Stimulated activated CD8-positive, alpha-beta memory T cell treated with anti-CD3 and anti-CD28 coated beads, Interleukin-12 subunit alpha, Interleukin-12 subunit beta, amount 100 ng/mL, for 4 hours (primary cell): Measurements from ENCODE around the gene CAND2.
"Not testable (repeated sequence)": the region's sequence is repeated elsewhere in the genome, so short reads cannot be mapped to it uniquely, and the experiment has no call there.

Source experiments
- DNase-seq: peaks from one replicate; pipeline ENCODE4 v3.0.0-alpha.2; 2020; ENCODE audit warnings: low read depth

The CAND2 gene

DNA sequence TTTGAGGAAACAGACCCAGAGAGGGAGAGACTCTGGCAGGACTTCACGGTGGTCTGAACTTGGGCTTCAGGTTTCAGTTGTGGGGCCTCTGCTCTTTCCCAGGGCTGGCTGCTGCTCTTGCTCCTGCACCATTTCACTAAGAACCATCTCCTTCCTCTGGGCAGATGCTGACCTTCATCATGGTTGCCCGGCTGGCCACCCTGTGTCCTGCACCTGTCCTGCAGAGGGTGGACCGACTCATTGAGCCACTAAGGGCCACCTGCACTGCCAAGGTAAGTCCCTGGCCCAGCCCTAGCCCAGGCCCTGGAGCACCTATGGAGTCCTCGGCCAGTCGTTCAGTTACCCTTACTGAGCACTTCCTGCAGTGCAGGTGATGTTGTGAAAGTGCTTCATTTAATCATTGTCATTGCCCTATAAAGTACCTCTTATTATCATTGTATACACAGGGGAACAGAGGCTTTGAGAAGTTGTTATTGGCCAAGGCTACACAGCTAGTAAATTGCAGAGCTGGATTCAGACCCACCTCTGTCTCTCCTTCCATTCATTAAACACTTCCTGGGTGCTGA lies 34.9 kb downstream of the CAND2 start:
- no peak for DNase-seq

DNA sequence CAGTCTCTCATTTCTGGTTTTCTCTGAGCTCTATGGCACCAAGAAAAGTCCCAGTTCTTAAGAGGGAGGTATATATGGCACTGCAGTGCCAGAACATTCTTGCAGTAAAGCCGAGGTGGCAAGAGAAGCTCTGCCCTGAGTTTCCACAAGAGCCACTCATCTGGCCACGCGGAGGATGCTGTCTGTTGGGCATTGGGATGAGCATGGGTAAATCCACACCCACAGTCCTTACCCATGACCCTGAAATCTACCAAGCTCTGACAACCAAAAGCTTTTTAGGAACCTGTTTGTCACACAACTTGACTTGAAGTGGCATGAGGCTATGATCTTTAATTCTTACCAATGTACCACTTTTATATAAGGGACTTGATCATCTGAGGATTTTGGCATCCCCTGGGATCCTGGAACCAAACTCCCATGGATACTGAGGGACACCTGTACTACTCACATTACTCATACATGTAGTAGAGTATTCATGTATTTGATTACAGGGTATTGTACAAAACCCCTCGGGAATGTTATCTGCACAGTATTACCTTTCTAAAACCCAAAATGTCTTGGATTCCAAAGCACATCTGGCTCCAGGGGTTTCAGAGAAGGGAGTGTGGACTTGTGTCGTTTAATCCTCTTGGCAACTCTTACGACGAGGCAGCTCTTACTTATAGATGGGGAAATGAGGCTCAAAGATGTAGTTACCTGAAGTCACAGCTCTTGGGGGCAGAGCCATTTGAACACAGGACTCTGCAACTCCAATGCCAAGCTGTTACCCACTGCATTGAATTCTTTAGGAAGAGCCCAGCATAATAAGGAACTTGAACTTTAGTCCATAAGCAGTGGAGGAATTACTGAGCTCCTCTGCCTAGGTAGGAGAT lies 36.1 kb downstream of the CAND2 start:
- DNase-seq = no peak

DNA sequence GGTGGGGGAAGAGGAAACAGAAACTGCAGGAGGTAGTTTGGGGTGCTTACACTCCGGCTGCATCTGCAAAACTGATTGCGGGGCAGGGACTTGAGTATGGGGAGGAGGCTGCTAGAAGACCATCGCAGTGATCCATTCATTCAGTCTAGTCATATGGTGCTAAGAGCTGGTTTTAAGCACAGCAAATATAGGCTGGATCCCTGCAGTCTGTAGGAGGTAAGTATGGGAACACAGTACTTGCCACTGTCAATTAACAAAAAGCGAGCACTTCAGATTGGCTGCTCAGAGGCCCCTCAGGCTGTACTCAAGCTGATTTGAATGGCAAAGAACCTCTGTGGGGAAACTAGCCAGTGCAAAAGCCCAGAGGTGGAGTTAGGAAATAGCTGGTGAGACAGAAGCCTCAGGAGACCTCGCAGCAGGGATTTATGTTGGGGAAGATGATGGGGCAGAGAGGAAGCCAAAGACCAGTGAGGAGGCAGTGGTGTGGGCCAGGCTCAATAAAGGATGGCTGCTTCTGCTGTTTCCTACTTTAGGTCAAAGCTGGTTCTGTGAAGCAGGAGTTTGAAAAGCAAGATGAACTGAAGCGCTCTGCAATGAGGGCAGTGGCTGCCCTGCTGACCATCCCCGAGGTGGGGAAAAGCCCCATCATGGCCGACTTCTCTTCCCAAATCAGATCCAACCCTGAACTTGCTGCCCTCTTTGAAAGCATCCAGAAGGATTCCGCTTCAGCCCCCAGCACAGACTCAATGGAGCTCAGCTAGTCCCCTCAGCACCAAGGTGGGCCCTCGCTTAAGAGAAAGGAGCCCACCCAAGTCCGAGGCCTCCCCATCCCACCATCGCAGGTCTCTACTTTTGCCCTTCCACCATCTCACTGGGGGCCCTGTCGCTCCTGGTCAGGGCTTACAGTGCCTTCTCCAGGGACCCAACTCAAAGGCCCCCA lies 37.0 kb downstream of the CAND2 start:
- no peak for DNase-seq

DNA sequence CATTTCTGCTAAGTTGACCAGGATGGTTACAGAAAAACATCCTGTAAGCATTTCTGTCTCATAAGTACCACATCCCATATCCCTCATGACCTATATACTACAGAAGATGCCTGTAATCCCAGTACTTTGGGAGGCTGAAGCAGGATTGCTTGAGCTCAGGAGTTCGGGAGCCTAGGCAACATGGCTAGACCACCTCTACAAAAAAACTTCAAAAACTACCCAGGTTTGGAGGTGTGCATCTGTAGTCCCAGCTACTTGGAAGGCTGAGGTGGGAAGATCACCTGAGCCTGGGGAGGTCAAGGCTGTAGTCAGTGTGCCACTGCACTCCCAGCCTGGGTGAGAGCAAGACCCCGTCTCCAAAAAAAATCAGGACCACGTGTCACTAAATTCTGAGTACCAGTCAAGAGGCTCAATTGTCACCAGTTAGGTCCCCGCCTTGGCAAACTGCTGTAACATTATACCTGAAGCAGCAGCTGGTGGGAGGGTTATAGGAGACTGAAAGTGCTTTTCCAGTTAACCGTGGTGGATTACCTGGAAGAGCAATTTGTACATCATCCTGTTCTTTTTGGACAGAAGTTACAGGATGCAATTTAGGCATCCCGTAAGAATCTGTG lies 38.7 kb downstream of the CAND2 start:
- no peak for DNase-seq

DNA sequence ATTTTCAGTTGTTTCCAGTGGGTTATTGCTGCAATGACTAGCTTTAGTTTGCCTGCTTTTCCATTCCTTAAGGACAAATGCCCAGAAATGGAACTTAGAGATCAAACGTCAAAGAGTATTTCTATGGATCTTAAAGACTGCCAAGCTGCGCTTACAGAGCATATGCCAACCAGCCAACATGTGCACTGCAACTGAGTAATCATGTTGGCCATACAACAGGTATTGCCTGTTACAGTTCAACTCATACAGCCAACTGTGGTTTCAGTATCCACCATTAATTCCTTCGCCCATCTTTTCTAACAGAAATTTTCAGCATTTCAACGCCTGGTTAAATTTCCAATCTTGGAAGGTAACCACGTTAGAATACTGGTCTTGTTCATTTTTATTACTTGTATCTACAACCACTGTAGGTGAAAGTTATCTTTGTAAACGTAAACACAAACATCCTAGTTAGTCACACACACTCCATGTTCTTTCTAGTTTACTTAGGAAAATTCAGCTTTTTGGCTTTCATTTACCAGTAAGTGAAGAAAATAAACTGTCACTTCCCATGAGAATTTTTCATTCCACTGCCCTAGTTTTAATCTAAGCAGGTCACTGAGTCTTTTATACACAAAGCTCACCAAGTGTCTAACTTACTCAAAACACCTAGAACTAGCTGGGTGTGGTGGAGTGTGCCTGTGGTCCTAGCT lies 41.0 kb downstream of the CAND2 start:
- DNase-seq = no peak

DNA sequence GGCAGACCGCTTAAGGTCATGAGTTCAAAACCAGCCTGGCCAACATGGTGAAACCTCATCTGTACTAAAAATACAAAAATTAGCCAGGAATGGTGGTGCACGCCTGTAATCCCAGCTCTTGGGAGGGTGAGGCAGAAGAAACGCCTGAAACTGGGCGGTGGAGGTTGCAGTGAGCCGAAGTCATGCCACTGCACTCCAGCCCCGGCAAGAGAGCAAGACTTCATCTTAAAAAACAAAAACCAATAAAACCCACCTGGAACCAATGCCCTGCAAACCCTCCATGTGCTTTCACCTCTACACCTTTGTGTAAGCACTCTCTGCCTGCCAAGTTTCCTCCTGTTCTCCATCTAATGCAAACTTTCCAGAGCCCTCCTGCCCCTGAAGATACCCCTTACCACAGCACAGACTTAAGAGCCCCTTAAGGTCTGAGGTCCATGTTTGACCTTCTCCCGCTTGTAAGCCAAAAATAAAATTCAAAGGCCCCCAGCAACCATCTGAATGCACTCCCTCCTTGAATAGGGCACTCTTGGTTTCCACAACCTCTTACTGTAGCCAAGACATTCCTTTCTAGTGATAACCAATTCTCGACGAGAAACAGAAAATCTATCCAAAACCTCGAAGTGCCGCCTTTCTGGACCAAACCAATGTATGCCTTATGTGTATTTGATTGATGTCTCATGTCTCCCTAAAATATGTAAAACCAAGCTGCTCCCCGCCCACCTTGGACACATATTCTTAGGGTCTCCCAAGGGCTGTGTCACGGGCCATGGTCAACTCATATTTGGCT lies 41.9 kb downstream of the CAND2 start:
- no peak for DNase-seq

DNA sequence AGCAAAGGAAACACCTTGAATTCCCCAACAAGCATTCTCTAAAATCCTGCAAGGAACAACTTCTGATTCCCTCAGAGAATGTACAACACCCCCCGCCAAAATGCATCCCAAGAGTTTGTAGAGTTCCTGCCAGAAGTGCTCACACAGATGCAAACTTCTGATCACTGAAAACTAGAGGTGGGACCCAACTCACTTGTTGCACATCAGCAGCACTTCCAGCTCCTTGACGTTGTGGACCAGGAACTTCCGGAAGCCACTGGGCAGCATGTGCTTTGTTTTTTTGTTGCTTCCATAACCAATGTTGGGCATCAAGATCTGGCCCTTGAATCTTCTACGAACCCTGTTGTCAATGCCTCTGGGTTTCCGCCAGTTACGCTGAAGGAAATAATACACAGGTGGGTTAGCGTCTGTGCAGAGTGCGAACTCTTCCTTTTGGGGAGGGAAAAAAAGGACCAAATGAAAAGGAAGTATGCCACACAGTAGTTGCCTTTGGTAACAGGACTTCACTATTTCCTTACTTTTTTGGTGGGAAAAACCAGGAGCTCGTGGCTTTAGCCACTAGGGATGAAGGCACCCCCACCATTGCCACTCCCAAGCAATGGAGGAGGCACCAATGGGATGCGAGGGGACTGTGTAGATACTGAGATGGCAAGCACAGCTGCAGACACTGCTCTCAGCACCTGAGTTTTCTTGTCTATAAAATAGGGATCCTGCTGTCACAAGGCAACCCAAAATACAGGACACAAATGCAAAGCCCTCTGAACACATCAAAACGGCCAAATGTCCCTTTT lies 42.9 kb downstream of the CAND2 start:
- DNase-seq = no peak

DNA sequence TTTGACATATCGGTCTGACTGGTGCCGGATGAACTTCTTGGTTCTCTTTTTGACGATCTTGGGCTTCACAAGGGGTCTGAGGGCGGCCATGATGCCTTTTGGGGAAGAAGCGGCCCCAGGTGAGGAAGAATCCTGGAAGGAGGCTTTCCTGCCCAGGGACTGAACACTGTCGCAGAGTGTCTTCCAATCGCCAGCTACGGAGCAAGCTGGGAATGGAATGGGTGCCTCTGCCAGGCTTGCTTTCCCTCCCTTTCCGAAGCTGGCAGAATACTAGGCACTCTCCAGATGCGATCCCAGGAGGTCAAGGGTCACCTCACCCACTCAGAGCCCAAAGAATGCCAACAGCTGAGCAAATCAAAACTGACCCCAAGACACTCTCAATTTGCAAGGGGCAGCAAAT lies 43.7 kb downstream of the CAND2 start:
- DNase-seq = not testable (repeated sequence)

DNA sequence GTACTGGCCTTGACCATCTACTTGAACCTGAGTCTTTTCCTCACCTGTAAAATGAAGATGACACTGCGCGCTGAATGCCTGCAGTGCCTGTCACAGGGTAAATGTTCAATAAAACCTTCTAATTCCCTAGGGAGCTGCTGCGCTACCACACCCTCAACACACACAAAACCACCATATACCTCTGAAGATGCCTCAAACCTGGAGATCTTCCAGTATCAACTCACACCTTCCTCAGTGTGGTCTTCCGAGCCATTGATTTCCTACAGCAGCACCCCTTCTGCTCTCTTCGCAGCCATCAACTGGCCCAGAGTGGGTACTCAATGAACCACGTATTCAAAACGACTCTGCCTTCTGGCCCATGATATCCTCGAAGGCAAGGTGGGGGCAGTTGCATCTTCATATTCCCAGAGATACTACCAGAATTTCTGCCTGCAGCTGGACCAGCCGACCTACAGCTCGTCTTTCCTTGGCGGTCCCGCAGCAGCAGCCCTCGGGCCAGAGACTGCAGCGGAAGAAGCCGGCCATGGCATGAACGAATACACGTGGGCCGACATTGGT lies 44.2 kb downstream of the CAND2 start:
- DNase-seq = no peak

DNA sequence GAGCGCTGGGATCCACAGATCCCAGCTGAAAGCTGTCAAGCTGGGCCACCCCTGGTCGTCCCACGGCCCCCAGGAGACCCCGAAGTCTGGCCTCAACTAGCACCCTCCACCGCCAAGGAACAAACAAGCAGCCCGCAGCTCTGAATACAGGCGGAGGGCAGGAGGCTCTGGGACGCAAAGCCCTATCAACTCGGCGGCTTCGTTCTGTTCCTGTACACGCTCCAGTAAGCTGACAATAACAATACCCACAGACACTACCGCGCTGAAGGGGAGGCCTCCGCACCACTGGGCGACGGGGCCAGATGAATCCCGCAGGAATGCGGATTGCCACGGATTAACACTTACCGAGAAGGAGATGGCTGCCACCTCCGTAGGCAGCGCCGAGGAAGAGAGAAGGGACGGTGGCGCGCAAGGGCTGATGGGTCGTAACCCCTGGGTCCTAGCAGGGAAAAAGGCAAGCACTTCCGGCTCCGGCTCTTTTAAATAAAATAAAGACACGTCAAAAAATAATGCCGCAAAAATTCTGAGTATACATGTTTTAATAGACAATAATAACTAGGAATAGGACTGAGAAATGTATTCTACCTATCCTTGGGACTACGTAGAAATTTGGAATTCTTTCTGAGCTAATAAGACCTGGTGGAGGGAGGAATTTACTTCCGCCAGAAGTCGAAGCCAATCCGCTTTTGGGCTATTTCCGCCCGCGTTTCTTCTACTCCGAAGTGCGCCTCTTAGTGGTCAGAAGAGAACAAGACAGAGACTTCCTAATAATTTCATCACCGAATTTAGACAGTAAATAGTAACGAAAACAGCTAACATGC lies 44.9 kb downstream of the CAND2 start, which contains the start of gene RPL32:
RPL32 (minus strand) TSS at position 417 of the 821 bp plus-strand sequence. CDS start 1,328 bp downstream, outside the sequence.
- peak; percentile 66 for DNase-seq

DNA sequence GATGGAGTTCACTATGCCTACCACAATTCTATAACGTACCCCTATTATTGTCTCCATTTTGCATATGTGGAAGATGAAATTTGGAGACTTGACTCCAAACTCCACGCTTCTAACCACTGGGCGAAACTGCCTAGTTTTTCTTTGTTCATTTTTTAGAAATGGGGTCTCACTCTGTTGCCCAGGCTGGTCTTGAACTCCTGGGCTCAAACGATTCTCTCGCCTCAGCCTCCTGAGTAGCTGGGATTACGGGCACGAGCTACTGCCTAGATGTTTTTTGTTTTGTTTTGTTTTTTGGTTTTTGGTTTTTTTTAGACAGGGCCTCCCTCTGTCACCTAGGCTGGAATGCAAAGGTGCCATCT lies 45.5 kb downstream of the CAND2 start:
- DNase-seq = no peak

DNA sequence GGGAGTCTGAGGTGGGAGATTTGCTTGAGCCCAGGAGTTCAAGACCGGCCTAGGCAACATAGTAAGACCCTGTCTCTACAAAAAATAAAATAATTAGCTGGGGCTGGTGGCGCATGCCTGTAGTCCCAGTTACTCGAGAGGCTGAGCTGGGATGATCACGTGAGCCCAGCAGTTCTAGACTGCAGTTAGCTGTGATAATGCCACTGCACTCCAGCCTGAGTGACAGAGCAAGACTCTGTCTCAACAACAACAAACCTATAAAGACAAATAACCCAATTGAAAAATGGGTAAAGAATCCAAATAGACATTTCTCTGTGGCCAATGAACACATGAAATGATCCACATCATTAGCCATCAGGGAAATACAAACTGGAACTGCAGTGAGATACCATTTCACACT lies 46.0 kb downstream of the CAND2 start:
- no peak for DNase-seq

DNA sequence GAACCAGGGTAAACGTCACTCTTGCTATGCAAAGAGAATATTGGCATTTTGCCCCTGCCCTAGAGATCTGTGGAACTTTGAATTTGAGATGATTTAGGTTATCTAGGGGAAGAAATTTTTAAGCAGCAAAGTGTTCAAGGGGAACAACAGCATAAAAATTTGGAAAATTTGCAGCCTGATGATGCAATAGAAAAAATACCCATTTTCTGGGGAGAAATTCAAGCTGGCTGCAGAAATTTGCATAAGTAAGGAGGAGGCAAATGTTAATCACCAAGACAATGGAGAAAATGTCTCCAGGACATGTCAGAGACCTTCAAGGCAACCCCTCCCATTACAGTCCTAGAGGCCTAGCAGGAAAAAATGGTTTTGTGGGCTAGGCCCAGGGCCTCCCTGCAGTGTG lies 49.3 kb downstream of the CAND2 start:
- DNase-seq = no peak

DNA sequence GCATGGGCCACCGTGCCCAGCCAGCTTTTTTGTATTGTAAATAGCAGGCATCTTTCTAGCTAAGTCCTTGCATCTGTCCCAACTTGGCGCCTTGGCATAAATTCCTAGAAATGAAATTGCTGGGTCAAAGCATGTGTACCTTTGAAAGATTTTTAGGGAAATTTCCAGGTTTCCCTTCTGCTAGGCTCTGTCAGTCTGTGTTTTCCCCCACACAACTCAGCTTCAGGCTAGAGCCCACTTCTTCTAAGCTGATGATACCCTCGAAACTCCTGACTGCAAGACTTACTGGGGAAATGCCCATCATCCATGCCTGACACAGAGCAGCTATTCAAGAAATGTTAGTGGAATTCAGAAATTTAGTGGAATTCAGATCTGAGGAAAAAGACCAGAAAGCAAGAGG lies 55.7 kb downstream of the CAND2 start:
- no peak for DNase-seq

DNA sequence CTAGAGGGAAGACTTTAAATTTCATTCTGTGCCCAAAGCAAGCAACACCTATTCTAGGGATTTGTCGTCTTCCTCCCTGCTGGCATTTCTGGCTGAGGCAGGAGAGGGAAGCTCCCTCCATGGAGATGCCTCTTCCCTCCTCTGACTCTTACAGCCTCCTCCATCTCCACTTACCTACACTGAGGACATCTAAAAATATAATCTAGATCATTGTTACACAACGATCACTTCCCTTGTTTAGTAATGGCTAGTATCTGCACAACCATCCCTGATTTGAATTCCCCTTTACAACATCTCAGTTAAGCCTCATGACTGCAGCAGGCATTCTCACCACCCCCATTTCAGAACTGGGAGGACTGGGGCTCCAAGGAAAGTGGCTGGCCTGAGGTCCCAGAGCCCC lies 57.4 kb downstream of the CAND2 start:
- DNase-seq = not testable (repeated sequence)

DNA sequence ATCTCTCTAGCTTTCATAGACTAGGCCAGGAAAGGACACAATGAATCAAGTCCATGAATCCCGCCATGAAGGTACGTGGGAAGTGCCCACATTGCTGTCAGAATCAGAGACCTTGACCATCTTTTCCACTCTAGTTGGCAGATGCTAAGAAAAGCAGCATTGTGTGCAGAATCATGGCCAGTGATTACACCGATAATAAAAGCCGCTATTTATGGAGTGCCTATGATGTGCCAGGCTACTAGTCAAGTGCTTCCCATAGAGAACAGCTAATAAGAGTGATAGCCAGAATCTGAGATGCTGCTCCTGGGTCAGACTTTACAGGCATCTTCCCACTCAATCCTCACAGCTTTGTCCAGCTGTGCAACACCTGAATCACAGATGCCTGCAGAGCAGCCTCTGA lies 58.1 kb downstream of the CAND2 start:
- DNase-seq = no peak

DNA sequence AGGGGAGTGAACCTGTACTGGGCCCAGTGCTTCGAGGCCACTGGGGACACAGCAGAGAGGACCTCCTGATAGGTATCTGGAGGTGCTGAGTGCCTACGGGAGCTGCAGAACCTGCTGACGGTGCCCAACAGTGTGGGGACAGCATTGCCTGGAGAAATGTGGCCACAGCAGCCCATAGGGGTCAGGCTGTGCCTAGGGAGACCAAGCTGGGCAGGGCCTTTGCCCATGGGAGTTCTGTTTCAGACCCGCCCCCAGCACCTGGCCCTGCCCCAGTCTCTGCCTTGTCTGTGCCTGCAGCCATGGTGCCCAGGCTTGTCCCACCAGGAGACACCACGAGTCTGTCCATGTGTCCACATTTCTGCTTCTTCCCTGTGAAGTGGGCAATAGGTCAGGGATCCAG lies 60.1 kb downstream of the CAND2 start:
- no peak for DNase-seq

DNA sequence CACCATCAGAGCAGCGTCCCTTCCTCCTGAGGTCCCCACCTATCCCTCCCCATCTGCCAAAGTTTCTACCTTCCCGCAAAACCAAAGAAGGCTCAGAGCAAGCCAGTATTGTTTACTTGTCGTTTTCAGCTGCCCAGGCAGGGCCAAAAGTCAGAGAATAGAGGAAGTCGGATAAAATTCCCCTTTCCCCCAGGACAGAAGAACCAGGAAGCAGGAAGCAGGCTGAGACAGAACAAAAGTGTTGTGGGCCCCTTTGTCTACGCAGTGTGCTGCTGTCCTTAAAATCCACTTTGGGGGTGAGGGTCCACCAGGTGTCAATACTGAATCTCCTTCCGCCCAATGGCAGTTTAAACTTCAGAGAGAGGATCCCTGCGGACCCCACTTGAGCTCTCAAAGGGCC lies 63.4 kb downstream of the CAND2 start:
- no peak for DNase-seq

DNA sequence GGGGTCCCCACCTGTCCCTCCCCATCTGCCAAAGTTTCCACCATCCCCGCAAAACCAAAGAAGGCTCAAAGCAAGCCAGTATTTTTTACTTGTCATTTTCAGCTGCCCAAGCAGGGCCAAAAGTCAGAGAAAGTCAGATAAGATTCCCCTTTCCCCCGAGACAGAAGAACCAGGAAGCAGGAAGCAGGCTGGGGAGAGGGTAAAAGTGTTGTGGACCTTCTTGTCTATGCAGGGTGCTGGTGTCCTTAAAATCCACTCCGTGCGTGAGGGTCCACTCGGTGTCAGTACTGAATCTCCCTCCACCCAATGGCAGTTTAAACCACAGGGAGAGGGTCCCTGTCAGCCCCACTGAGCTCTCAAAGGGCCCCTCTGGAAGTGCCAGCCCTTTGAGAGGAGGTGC lies 65.1 kb downstream of the CAND2 start:
- no peak for DNase-seq
